NCI-H1105 (cell line): ENCODE measurements around the gene RFPL2.
"Not testable (repeated sequence)": the region's sequence is repeated elsewhere in the genome, so short reads cannot be mapped to it uniquely, and the experiment has no call there.

Experiments used
- DNase-seq: peaks from one replicate; lab custom pipeline; 2025; lab: John Stamatoyannopoulos, UW

RFPL2 gene

DNA sequence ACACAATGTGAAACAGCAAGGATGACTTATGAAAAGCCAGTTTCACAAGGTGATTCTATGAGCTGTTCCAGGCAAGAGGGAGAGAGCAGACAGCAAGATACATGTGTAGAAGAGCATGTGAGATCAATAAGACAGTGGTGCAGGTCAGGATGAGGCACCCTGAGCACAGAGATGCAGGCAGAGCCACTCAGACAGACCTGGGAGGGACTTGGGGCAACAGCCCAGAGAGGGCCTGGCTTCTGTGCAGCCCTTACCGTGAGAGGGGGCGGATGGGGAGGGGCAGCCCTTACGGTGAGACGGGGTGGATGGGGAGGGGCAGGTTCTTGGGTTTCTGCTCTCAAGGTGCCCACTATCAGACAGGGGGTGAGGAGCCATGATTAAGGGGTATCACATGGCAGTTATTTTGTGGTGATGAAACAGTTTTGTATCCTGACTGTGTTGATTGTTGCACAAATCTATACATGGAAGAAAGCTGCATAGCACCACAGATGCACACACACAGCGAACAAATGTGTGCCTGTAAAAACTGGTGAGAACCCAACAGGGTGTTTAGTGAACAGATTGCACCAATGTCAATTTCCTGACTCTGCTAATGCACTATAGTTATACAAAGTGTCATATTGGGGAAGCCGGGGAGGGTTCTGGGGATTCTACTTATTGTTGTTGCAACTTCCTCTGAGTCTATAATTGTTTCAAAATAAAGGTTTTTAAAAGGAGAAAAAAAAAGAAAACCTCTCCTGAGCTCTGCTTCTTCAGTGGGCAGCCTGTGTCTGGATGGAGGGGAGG, 40.6 kb downstream of the RFPL2 start:
- DNase-seq: no peak

GRCh38 chr22:32160411-32160810, 44.5 kb downstream of the RFPL2 start:
- not testable (repeated sequence) for DNase-seq

- no peak for DNase-seq
These were observed 46.0 kb downstream of the RFPL2 start, which contains the start of gene C22orf42 for GRCh38 chr22:32158712-32159533. C22orf42 (minus strand) TSS chr22:32159303; CDS start chr22:32159215, 88 bp downstream.

DNA sequence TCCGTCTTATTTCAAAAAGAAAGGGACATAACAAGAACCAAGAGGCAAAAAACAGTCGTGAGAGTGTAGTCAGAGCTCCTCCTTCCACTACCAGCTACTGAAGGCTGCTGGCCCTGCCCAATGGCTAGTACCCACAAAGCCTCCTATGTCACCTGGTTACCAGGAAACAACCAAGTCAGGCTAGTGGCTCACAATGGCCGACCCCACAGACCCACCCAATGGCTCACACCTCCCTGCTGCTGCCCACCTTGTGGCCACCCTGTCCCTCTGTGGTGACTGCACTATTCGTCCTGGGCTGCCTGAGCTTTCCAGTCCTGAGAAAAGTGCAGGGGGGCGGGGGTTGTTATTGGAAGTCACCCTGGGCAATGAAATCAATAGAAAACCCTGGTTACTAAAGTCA, 47.2 kb downstream of the RFPL2 start:
- DNase-seq: not testable (repeated sequence)

DNA sequence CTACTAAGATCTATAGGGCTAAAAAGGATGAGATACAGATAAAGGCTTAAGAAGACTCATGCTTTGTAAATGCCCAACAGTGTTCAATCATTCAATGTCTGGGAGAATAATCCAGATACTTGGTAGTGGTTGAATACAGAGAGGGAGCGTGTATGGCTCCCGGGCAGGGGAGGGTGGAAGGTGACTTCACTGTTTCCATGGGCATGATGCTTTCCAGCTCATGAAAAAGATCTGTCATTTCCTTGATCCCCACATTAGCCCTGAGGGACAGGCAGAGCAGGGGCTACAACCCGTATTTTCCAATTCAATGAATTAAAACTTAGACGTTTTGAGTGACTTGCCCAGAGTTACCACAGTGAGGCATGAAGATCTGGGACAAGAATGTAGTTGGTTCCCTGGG, 50.1 kb downstream of the RFPL2 start:
- not testable (repeated sequence) for DNase-seq

DNA sequence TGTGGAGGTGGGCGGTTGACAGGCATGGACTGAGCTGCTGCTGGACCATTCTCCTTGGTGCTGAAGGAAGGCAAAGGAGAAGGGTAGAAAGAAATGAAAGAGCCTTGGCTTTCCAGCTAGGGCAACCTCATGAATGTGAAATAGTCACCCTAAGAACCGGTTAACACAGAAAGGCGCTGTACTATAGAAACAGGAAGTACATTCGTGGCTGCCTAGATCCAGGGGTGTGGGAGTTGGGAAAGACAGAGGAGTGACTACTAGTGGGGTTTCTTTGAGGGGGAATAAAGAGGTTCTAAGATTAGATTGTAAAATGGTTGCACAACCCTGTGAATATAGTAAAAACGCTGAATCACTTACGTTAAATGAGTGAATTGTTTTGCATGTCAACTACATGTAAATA, 53.2 kb downstream of the RFPL2 start:
- not testable (repeated sequence) for DNase-seq

DNA sequence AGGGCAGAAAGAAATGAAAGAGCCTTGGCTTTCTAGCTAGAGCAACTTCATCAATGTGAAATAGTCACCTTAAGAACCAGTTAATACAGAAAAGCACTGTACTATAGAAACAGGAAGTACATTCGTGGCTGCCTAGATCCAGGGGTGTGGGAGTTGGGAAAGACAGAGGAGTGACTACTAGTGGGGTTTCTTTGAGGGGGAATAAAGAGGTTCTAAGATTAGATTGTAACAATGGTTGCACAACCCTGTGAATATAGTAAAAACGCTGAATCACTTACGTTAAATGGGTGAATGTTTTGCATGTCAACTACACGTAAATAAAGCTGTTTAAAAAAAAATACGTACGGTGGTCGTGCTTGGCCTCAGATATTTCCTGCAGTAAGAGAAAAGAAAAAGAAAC, 54.2 kb downstream of the RFPL2 start:
- DNase-seq: not testable (repeated sequence)

- DNase-seq: not testable (repeated sequence)
These were observed 56.5 kb downstream of the RFPL2 start for GRCh38 chr22:32148372-32148771.

DNA sequence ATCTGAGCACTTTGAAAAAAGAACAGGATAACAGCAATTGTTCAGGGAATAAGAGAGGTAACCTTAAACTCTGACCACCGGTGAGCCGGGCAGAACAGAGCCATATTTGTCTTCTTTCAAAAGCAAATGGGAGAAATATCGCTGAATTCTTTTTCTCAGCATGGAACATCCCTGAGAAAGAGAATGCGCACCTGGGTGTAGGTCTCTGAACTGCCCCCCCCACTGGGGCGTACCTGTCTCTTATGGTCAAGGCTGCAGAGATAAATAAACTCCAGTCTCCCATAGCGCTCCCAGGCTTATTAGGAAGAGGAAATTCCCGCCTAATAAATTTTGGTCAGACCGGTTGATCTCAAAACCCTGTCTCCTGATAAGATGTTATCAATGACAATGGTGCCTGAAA, 57.7 kb downstream of the RFPL2 start:
- DNase-seq: not testable (repeated sequence)

- DNase-seq: no peak
These were observed 60.2 kb downstream of the RFPL2 start for GRCh38 chr22:32144496-32145274.

DNA sequence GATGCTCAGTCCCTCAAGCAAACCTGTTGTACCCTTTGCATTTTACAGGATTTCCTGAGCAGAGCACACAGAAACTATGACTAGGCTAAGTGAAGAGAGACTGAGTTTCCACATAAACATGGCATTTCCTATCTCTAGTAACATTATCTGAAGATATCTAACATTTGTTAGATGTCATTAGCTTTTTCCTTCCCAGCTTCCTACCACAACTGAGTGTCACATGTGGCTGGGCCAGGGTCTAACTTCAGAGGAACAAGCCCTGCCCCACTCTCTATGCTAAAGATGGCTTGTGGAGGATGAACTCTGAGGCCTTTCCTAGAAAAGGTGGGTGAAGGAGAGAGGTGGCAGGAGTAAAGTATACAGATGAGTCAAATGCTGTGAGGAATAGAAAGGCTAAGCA, 62.3 kb downstream of the RFPL2 start:
- no peak for DNase-seq

GRCh38 chr22:32140688-32141087, 64.2 kb downstream of the RFPL2 start:
- DNase-seq: not testable (repeated sequence)
